Skin epidermis (tissue), 12 donors: ENCODE results near the gene ITGA8.
"Not testable (repeated sequence)": the region's sequence is repeated elsewhere in the genome, so short reads cannot be mapped to it uniquely, and the experiment has no call there.

Source experiments
- H3K27ac ChIP-seq, 21 experiments: fragments of 200-600 bp; sonication (generic) in 11 of 21; one replicate each; pipeline ENCODE4 v1.5.0; 2020; ENCODE audit warnings: mild to moderate bottlenecking in 3 of 21, inconsistent platforms in 2 of 21, moderate library complexity in 2 of 21
- H3K4me3 ChIP-seq, 7 experiments: fragments of 200-600 bp; sonication (generic) in 2 of 7; one replicate each; pipeline ENCODE4 v1.5.0; 2020; ENCODE audit warnings: inconsistent platforms in 2 of 7, mild to moderate bottlenecking in 2 of 7, moderate library complexity in 1 of 7

The ITGA8 gene

GRCh38 chr10:15483215-15484075 is 236.3 kb downstream of the ITGA8 start:
- no peak overlapping the region for H3K4me3 ChIP-seq
- H3K27ac ChIP-seq, result no peak overlapping the region

- Histone ChIP-seq H3K27ac (no peak overlapping the region), H3K4me3 (no peak overlapping the region)
Measured at GRCh38 chr10:15482156-15482555, 237.6 kb downstream of the ITGA8 start.

- Histone ChIP-seq H3K4me3 (no peak overlapping the region), H3K27ac (no peak overlapping the region)
Measured at GRCh38 chr10:15478950-15479349, 240.8 kb downstream of the ITGA8 start.

- Histone ChIP-seq H3K4me3 (no peak overlapping the region), H3K27ac (no peak overlapping the region)
Measured at GRCh38 chr10:15478429-15478828, 241.3 kb downstream of the ITGA8 start.

- Histone ChIP-seq H3K4me3 (no peak overlapping the region), H3K27ac (no peak overlapping the region)
Measured at GRCh38 chr10:15476337-15476736, 243.4 kb downstream of the ITGA8 start.

- not testable (repeated sequence) for H3K27ac ChIP-seq, H3K4me3 ChIP-seq
Measured at GRCh38 chr10:15475439-15475838, 244.3 kb downstream of the ITGA8 start.

GRCh38 chr10:15474671-15475070 is 245.1 kb downstream of the ITGA8 start:
- Histone ChIP-seq H3K27ac (no peak overlapping the region), H3K4me3 (no peak overlapping the region)

- Histone ChIP-seq H3K27ac (no peak overlapping the region), H3K4me3 (no peak overlapping the region)
Measured at GRCh38 chr10:15473396-15473767, 246.3 kb downstream of the ITGA8 start.

GRCh38 chr10:15472431-15473395 is 247.0 kb downstream of the ITGA8 start:
- no peak overlapping the region for H3K27ac ChIP-seq
- H3K4me3 ChIP-seq, result no peak overlapping the region

GRCh38 chr10:15472008-15472407 is 247.7 kb downstream of the ITGA8 start:
- H3K4me3 ChIP-seq, result no peak overlapping the region
- H3K27ac ChIP-seq, result no peak overlapping the region

GRCh38 chr10:15469111-15469510 is 250.6 kb downstream of the ITGA8 start:
- no peak overlapping the region for H3K4me3 ChIP-seq
- no peak overlapping the region for H3K27ac ChIP-seq

- Histone ChIP-seq H3K4me3 (no peak overlapping the region), H3K27ac (no peak overlapping the region)
Measured at GRCh38 chr10:15464381-15464780, 255.3 kb downstream of the ITGA8 start.
